HG03460 (cell line): Measurements from ENCODE around the gene CTNNBIP1.

Experiments used
- ATAC-seq: cut with Tn5 transposase; IDR thresholded peaks from one replicate; pipeline ENCODE4 v1.9.1; 2021; ENCODE audit not compliant: unreplicated experiment

CTNNBIP1 gene

DNA sequence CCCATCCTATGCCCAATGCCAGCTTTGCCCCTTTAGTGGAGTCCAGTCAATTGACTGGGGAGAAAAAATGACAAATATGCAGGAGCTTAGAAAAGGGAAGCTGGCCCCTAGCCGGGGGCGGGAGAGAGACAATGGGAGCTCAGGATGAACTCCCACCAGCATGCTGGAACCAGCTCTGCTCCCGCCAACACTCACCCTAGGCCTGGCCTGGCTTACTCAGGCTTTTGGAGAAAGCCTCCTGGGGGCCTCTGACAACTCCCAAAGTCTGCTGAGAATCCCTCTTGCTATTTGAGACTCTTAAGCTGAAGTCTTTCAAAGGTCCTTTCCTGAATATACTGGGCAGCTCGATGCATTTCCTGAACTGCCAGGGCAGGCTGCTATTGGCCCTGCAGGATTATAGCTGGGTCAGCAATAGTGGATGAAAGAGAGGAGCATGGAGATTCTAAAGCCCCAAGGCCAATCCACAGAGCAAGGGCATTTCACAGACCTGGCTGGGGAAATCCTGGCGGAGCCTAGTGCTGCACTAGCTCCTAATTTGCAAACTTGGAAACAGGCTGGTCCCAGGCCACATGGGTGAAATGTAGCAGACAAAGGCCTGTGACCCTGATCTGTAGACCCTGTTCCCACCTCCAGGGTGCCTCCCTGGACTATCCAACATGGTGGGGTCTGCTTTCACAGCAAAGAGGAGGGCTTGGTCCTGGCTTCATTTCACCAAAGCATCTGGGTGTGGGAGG is 50.6 kb downstream of the CTNNBIP1 start:
- ATAC-seq: no peak

GRCh38 chr1:9858293-9859035 is 51.6 kb downstream of the CTNNBIP1 start:
- ATAC-seq: no peak

- ATAC-seq: no peak
These were observed 54.9 kb downstream of the CTNNBIP1 start for GRCh38 chr1:9855186-9855585.

DNA sequence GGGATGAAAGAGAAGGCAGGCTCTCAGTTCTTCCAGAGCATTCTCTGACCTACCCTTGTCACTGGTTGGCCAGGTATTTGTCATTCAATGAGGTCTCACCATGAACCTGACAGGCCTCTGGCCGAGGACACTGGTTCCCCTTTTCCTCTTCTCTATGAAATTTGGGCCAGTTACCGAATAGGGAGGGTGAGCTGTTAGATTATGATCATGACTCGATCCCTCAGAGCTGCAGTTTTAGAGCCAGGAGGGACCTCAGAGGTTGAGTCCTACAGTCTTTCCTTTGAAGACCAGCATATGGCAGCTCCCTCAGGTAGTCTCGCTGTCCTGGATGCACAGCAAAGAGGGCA is 56.8 kb downstream of the CTNNBIP1 start:
- no peak for ATAC-seq

DNA sequence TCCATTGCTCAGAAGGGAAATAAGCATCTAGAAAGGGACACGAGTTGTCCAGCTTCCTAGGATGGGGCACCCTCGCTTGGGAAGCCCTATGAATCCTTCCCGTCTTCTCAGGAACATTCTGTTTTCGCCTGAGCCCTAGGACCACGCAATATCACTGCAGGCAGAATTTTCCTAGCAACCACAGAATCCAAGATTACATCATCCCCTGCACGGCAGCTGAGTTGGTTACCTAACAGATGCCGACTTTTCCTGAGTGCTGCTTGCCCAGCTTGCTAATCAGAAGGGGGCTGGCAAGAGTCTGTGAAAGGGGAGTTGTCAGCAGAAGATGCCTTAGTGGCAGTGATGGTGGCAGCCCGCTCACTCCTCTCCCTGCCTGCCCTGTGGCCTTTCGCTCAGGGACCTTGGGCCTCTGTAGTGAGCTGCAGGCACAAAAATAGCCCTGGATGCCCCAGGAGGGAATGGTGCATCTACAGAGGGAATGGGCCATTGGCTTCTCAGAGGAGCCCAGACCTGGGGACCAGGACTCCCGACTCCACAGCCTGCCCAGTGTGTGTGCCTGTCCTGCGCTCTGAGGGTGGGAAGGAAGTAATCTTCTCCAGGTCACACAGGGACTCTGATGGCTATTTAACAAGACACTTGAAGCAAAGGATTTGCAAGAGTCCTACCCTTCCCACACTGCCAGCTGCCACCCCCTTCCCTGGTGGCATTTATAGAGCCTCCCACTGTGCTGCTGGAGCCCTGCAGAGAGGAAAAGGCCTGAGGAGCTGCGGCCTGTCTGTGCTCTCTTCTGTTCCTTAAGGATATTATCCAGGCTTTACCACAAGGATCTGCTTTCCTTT is 57.4 kb downstream of the CTNNBIP1 start:
- no peak for ATAC-seq

GRCh38 chr1:9852004-9852403 is 58.1 kb downstream of the CTNNBIP1 start:
- no peak for ATAC-seq

DNA sequence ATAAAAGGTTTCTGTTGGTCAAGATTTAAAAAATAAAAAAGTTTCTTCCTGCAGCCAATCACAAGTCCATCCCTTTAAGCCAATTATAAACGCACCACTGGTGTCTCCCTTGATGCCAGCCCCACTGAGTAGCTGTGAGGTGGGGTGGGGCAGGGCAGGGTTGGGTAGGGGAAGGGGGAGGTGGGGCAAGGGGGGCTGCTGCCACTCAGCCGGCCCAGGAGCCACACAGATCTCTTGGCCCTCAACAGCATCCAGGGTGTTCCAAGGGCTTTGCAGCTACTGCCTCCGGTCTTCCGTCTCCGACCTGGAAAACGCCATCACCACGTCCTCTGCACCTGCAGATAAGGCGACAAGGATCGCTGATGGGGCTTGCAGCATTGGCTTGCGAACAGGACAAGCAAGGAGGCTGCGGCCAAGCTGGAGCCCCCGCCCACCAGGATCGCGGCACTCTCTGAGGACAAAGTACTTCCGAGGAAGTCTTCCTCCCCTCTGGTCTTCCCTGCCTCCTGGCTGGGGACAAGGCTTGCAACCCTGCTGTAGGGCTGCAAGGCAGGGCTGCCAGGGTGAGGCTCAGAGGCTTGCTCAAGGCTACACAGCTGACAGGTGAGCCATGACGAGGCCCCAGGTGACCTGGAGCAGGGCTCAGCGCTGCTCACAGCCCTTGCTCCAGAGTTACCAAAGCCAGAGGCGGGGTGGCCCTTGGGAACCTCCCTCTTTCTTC is 59.5 kb downstream of the CTNNBIP1 start:
- ATAC-seq: no peak

DNA sequence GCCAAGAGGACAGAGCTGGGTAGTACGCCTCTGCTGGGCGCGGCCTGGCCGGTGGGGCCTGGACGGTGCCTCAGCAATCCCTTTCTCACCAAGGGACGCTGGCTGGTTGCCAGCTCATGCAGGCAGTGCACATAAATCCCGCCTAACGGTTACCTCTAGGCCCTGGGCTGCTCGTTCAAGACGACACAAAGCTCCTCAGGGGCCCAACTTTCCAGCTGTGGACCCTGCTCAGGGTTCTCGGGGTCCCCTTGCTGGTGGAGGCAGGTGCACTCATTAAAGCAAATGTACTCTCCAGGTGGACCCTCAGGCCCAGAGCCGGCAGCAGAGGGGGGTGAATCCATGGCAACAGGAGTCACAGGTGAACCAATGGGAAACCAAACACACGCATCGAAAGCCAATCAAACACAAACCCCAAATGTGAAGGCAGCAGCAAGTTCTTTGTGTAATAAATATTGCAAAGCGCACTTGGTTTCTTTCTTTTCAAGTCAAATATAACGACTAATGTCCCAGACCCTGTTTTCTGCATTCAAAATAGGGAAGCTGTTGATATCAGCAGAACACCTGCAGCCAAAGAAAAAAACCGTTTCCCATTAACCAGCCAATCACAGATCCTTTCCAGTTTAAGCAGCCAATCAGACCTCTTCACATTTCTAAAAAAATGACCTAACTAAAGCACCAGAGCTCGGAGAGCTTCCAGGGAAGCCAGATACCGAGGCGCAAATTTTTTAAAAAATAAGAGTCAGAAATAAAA is 60.2 kb downstream of the CTNNBIP1 start:
- ATAC-seq: no peak

DNA sequence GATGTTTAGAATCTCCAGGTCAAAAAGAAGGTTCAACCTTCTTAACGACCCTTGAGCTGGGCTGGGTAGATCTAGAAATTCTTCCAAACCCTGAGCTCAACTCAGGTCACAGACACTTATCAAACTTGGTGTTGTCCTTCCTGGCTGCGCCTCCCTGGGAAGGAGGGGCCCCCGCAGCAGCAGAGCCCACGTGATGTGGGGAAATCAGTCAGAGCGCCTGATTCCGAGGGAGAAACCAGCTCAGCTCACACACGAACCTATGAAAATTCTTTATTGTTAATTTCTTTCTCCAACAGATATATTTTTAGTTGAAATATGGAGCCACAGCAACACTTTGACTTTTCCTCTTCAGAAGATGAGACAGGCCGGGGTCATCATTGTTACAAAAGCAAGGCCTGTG is 62.0 kb downstream of the CTNNBIP1 start:
- no peak for ATAC-seq

- no peak for ATAC-seq
These were observed 62.8 kb downstream of the CTNNBIP1 start for GRCh38 chr1:9847269-9847668.

DNA sequence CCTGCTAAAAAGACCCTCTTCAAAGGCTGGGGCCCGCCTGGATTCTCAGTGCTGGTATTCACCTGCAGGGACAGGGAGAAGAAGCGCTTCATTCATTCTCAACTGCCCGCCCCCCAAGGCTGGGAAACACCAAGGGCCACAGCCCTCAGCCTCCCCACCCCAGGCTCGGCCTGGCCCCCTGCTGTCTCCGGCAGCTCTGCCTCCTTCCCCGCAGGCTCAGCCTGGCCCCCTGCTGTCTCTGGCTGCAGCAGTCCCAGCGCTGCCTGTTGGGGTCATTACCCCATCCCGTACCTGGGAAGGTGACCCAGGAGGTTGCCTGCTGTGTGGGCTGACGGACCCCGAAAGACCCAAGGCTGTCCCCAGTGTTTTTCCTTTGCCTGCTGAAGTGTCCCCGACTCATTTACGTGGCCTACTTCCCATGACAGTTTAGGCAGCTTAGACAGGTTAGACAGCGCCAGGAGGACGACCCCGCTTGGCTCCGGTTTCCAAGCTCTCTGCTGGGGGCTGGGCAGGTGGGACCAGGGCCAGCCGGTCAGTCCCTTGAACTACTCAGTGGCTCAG is 63.4 kb downstream of the CTNNBIP1 start:
- ATAC-seq: no peak

DNA sequence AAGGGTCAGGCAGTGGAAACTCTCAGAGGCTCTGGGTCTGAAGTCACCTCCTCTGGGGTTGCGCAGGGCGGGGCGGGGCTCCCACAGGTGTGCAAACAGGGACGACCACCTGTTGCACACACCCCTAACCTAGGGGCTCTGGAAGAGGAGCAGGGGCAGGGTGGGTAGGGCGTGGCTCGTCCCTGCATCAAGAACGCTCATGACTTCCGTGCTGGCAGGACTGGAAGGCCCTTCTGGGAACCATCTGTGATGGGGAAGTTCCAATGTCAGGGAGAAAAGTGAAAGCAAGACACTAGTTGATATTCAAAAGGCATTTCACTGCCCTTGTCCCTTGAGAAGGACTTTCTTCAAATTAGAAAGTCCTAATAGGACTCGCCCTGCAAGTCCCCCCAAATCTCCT is 64.2 kb downstream of the CTNNBIP1 start:
- no peak for ATAC-seq

DNA sequence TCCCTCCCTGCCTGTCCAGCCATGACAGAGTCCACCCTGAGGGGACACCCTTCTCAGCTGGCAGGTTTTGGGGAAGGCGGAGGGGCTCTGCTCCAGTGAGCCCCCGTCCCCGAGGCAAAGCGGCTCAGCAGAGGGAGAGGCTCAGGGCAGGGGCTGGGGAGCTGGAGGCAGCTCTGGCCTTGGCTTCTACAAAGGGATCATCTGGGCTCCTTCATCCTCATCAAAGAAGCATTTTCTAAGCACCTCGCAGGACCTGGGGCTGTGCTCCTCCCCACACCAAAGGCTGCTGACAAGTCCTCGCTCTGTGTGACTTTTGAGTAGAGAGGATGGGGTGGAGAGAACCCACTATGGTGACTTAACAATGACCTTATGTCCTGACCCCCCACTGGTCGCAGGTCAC is 65.3 kb downstream of the CTNNBIP1 start:
- no peak for ATAC-seq

DNA sequence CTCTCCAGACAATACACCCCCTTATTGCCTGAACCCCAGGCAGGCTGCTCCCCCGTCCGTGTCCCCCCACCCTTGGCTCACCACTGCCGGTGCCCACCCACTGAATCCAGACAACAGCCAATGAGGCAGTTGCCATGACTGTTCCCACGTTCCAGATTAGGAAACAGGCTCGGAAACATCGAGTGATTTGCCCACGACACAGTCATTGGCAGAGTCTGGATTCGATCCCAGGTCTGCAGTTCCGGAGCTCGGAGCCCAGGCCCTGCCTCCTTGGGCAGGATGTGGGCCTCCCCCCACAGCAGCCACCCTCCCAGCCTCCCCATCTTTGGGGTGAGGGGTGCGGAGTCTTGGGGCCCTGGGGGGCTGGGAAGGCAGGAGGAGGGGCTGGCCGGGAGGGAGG is 66.0 kb downstream of the CTNNBIP1 start:
- ATAC-seq: no peak

DNA sequence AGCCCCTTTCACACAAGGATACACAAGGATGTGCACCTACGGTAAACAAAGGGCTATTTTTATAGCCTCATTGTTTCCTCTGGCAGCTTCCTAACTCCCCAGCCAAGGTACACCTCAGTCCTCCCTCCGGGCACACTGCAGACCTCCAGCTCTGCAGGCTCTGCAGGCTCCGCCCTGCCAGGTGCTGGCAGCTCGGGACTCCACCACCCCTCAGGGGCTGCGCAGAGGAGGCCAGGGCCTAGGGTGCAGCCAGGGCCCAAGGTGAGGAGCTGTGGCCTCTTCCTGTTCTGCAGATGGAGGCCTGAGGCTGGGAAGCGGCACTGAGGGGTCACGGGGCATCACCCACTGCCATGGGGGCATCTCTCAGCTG is 66.5 kb downstream of the CTNNBIP1 start:
- no peak for ATAC-seq

DNA sequence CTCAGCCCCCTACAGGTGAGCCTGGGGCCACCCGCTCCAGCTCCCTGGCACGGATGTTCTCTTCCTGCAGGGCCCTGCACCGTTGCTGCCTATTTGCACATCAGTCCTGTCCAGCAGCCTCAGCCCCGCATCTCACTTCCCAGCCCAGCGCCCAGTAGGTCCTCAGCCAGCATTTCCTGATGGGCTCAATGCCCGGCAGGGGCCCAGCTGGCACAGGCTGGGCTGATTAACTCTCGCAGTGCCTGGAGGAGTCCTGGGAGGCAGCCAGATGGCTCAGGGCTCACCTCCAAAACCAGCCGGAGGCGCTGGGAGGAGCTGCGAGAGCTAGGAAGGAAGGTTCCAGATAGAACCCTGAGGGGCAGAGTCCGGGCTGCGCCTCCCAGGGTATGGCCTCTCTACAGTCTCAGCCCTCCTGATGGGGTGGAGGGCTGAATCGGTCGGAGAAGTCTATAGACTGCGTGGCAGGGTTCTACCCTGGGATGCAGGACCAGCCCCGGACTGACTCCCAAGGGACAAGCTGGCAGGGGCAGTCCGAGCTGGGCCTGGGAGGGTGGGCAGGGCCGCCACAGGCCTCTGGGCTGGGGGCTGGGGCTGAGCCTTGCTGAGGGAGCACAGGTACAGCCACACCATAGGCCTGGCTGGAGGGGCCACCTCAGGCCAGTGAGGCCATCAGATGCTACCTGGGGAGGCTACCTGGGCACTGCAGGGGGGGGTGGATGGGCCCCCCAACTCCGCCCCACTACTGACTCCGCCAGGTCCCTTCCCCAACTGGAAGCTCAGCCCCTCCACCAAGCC is 67.1 kb downstream of the CTNNBIP1 start:
- no peak for ATAC-seq

- ATAC-seq: no peak
These were observed 67.9 kb downstream of the CTNNBIP1 start for GRCh38 chr1:9842073-9842711.

- no peak for ATAC-seq
These were observed 68.6 kb downstream of the CTNNBIP1 start for GRCh38 chr1:9841460-9841859.

- no peak for ATAC-seq
These were observed 69.9 kb downstream of the CTNNBIP1 start for GRCh38 chr1:9840176-9840575.
